Left lobe of liver (tissue), 2 donors: Measurements from ENCODE around the gene SPRR2F. TPM values are rescaled to one million over a fixed set of nuclear protein-coding genes. Genes with fewer than 3 reads are reported as not detected.

Experiments
- ATAC-seq: fragments of 200-7000 bp; cut with Tn5 transposase; one replicate; pipeline ENCODE4 v1.9.1; 2020; ENCODE audit warnings: mild to moderate bottlenecking, moderate library complexity
- DNase-seq: peaks from one replicate; pipeline ENCODE4 v3.0.0-alpha.2; 2020; ENCODE audit warnings: low spot score
- total RNA-seq: library from RNA; stranded (reverse); gene quantifications from one replicate; pipeline ENCODE4 v1.2.1, GENCODE V29; 2021
- donor health status: DM: no; HTN: no; CAD: no; lungs with moderate emphysema.
- donor health status: DM: no; HTN: yes; CAD: no.

SPRR2F gene
- total RNA-seq, 1 donor from 2014 or later = not detected

DNA sequence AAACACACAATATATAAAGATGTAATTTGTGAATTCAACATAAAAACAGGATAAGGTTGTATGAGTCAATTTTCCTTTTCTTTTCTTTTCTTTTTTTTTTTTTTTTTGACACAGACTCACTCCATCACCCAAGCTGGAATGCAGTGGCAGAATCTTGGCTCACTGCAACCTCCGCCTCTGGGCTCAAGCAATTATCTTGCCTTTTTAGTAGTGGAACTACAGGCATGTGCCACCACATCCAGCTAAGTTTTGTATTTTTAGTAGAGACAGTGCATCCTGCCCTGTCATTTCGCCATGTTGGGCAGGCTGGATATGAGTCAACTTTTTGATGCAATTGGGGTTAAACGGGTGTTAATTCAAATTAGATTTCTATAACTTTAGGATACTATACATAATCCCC is 31.6 kb downstream of the SPRR2F start:
- ATAC-seq (no peak), DNase-seq (no peak)

DNA sequence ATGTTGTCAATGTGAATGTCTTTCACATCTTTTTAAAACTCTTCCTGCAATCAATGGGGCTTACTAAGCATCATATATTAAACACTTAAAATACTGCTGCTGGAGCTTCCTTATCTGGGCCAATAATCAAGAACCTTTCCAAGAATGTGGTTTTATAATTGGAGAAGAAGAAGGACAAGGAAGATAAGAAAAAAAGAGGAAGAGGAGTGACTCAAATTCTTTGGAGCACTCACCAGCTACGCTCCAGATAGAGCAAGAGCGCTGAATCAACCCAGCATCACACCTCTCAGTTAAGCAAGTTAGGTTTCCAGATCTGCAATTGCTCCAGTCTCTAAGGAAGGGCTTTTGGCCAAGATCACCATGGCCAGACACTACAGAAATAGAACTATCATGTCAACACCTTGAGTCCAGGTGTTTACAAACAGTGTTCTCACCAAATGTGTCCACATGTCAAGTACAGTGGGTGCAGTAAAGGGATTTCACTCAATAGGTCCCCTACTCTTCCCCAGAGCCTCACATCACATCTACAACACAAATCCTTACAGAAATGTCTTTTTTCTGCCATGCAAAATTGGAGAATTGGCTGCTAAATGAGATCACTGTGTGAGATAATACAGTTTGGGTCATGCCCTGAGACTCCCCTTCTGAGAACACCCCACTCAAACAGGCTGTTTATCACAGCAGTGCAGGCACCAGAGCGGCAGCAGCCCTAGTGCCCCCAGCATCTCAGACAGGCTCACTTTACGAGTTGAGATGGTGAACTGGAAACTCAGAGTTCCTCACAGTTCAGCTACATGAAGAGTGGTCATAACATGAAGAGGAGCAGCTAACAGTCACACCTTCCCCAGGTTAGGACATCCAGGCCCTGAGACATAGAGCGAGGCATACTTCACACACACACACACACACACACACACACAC is 40.2 kb downstream of the SPRR2F start:
- DNase-seq (no peak), ATAC-seq (no peak)

DNA sequence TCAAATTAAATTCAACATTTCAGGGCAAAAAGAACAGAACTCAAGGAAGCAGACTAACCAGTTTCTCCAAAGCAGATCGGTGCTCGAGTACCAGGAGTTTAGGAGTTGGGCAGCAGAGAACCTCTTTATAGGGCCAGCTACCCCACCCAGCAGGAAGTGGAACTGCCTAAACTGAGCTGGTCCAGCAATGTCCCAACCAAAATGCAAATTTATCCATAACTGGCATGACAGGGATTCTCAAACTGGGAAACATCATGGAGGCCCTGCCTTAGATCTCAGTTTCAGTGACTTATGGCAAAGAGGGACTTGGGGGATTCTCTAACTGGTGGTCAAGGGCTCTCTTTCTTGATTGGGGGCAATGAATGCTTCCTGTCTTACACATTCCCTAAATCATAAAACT is 41.8 kb downstream of the SPRR2F start, which contains the start of gene SPRR2B:
Gene SPRR2B, minus strand, starts transcription at position 101 of the 400 bp plus-strand sequence. CDS start 772 bp downstream, outside the sequence.
- ATAC-seq = no peak

DNA sequence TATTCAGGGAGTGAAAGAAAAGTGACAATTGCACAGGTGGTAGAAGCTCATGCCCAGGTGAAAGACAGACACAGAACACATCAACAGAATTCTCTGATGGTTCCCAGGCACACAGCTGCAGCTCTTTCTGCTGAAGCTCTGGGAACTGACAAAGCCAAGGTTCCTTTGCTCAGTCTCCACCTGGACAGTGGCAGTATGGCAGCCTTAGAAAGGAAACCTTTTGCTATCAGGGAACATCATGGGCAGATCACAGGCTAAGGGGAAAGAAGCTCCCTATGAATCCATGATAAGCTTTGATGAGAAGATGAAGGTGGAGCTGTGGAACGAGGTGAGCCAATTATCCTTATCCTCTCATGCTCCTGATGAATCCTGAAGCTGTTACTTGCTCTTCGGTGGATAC is 43.1 kb downstream of the SPRR2F start:
- ATAC-seq = no peak
- no peak for DNase-seq

More for the DNA sequence above, 41.8 kb downstream of the SPRR2F start, which contains the start of gene SPRR2B:
- no peak for DNase-seq

Other genes starting within 250 kb of the SPRR2F start
- gene SMCP, start 235.2 kb downstream of the SPRR2F start, total RNA-seq = not detected
- gene IVL, start 205.0 kb downstream of the SPRR2F start, total RNA-seq = not detected
- not detected for gene SPRR5, start 166.3 kb downstream of the SPRR2F start, total RNA-seq
- not detected for gene SPRR4, start 142.9 kb downstream of the SPRR2F start, total RNA-seq
- gene SPRR1A, start 129.4 kb downstream of the SPRR2F start, total RNA-seq = not detected
- gene SPRR3, start 111.8 kb downstream of the SPRR2F start, total RNA-seq = not detected
- not detected for gene SPRR1B, start 82.3 kb downstream of the SPRR2F start, total RNA-seq
- gene SPRR2D, start 72.4 kb downstream of the SPRR2F start, total RNA-seq = not detected
- gene SPRR2A, start 56.0 kb downstream of the SPRR2F start, total RNA-seq = not detected
- gene SPRR2B, start 41.9 kb downstream of the SPRR2F start, total RNA-seq = not detected
- gene SPRR2E, start 19.0 kb downstream of the SPRR2F start, total RNA-seq = not detected
- gene SPRR2G, start 37.4 kb upstream of the SPRR2F start, total RNA-seq = not detected
- gene LELP1, start 89.9 kb upstream of the SPRR2F start, total RNA-seq = not detected
- not detected for gene PRR9, start 104.1 kb upstream of the SPRR2F start, total RNA-seq
- gene LORICRIN, start 146.2 kb upstream of the SPRR2F start, total RNA-seq = not detected
- not detected for gene PGLYRP3, start 199.4 kb upstream of the SPRR2F start, total RNA-seq
- gene PGLYRP4, start 235.3 kb upstream of the SPRR2F start, total RNA-seq = not detected
- 36.3 TPM for gene S100A9, start 244.3 kb upstream of the SPRR2F start, total RNA-seq